Esophagus squamous epithelium (tissue), 4 donors: Measurements from ENCODE around the gene CCDC106.

Experiments
- CTCF ChIP-seq, 6 experiments: fragments of 450-650 bp in 4 of 6; fragments of 200-600 bp in 2 of 6; sonication (generic) in 2 of 6; IDR thresholded peaks; one replicate each; pipeline ENCODE4 v1.5.1; 2016 to 2019; ENCODE audit warnings: antibody characterized with exemption in 6 of 6, mild to moderate bottlenecking in 4 of 6, moderate library complexity in 4 of 6
- POLR2A ChIP-seq, 4 donors: fragments of 450-650 bp; IDR thresholded peaks; one replicate each; pipeline ENCODE4 v1.6.1; 2017; ENCODE audit warnings: antibody characterized with exemption in 4 of 4, mild to moderate bottlenecking in 4 of 4, moderate library complexity in 3 of 4

DNA sequence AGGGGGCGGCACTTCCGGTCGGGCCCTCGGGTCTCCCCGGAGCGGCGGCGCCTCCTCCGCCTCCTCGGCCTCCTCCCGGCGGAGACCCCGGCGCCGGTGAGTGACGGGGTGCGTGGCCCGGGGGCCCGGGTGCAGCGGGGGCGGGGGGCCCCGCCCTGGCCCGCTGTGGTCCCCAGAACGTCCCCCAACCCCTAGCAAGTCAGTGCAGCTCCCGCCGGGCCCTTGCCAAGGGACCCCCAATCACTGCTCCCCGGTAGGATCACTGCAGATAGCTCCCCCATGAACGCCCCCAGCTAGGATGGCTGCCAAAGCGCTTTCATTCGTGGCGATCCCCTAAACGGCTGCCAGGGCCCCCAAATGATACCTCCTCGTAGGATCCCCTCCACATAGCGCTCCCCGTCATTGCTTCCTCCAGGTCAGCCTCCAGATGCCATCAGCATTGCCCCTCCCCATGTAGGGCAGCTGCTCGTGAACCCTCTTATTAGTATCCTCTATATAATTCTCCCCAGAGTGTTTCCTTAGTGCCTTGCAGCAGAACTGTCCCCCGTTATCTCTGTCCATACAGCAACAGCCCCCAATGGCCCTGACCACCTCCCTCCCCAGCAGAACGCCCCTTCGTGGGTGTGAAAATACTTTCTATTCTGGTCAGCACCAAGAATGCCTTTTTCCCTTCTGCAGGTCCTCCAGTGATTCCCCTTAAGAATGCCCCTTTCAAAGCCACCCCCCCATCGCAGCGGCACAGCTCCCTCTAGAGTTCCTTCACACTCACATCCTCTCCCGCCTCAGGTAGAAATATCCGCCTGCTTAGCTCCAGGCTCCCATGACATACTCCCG is 42.2 kb upstream of the CCDC106 start, which contains the start of gene ZNF865:
- TF ChIP-seq POLR2A (IDR thresholded peaks at IDR 0.05) (no peak), CTCF (IDR thresholded peaks at IDR 0.05) (peak; percentile 58 to 76 (median 64))
